ENCODE results near the gene DECR2.
"Not testable (repeated sequence)": the region's sequence is repeated elsewhere in the genome, so short reads cannot be mapped to it uniquely, and the experiment has no call there.

Gene DECR2

DNA sequence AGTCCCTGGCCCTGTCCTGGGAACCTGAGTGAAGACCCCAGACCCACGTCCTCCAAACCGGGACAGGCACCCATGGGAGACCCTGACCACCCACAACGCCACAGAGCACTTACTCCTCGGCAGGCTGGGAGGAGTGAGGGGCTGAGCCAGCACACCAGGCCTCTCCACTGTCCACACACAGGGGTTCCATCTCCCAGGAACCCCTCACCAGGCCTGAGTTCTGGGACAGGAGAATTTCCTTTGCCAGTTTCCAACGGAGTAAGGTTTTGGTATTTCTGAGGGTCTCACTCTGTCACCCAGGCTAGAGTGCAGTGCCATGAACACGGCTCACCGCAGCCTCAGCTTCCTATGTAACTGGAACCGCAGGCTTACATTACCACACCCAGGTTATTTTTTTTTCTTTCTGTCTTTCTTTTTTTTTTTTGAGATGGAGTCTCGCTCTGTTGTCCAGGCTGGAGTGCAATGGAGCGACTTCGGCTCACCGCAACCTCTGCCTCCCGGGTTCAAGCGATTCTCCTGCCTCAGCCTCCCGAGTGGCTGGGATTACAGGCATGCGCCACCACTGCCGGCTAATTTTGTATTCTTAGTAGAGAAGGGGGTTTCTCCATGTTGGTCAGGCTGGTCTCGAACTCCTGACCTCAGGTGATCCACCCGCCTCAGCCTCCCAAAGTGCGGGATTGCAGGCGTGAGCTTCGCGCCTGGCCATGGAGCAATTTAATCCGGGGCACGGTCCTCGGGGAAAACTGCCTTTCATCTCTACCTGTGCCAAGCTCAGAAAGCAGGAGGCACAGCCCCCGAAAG lies 21.5 kb upstream of the DECR2 start:
- DNase-seq = no peak

DNA sequence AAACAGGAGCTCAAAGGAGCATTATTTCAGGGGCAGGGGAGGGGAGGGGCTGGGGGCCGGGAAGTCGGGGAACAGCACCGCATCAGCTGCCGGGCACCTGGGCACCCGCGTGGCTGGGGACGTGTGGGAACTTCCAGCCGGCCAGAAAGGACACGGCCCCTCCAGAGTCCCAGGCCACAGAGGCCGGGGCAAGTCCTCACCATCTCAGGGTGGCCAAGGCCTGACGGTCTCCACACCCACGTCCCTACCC lies 21.0 kb upstream of the DECR2 start:
- no peak for DNase-seq

DNA sequence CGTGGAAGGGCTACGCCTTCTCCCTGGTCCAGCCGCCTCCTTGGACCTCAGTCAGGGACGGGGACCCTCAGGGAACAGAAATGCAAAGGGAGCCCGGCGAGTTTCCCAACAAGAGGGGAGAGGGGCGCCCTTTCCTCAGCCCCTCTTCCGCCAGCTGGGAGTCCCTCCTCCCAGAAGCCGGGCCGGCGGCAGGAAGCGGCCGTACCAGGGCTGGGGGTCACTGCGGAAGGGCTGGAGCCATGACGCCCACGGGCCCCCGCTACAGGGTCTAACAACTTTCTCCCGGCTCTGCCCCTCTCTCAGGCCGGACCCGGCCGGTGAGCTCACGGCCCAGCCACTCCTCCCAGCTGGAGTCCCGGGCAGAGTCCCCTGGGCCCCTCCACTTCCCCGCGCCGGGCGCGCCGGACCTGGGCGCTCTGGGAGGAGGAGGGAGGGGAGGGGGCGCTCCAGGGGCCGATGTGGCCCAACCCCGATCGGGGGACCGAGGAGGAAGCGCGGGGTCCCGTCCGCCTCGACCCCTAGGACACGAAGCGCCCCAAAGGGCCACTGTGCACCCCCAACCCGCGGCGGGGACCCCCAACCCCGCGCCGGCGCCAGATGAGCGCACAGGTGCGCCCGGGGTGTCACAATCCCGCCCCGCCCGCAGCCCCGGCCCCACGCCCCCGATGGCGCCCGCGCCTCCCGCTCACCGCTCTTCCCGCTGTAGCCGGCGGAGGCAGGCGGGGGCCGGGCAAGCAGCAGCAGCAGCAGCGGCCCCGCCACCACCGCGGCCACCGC lies 20.5 kb upstream of the DECR2 start:
- no peak for DNase-seq

DNA sequence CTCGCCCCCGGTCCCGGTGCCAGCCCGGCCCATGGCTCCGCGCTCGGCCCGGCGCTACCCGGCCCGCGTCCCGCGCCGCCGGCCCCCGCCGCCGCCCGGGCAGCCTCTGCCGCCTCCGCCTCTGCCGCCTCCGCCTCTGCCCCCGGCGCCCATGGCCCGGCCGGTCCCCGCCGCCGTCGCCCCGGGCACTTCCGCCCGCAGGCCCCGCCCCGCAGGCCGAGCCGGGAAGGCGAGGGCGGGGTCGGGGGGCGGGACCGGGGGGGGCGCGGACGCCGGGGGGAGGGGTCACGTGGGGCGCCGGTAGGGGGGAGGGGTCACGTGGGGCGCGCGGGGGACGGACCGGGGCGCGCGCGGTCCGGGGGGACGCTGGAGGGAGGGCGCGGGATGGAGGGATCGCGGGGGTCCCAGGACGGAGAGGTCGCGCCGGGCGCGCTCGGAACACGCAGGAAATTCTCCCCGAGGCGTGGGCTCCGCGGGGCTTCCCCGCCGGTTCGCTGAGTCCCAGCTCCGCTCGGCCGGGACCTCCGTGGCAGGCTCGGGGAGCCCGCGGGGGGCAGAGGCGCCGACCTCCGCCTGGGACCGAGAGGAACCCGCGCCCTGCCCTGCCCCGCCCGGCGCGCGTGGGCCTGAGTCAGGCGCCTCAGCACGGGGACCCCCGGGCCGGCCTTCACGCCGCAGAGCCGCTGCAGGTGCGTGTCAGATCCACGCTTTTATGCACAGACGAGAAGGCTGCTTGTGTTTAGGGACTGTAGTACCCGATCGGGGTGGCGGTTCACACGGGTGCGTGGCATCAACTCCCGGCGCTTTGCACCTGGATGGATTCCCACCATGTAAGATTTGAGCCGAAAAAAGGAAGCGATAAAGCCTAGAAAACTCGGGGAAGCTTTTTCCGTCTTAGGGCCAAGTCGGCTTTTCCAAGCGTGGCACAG lies 19.6 kb upstream of the DECR2 start, which contains the start of gene PGAP6:
Gene PGAP6 (minus strand): TSS at position 190 of the 929 bp plus-strand sequence. CDS start 157 bp downstream, at position 33.
- DNase-seq = no peak

DNA sequence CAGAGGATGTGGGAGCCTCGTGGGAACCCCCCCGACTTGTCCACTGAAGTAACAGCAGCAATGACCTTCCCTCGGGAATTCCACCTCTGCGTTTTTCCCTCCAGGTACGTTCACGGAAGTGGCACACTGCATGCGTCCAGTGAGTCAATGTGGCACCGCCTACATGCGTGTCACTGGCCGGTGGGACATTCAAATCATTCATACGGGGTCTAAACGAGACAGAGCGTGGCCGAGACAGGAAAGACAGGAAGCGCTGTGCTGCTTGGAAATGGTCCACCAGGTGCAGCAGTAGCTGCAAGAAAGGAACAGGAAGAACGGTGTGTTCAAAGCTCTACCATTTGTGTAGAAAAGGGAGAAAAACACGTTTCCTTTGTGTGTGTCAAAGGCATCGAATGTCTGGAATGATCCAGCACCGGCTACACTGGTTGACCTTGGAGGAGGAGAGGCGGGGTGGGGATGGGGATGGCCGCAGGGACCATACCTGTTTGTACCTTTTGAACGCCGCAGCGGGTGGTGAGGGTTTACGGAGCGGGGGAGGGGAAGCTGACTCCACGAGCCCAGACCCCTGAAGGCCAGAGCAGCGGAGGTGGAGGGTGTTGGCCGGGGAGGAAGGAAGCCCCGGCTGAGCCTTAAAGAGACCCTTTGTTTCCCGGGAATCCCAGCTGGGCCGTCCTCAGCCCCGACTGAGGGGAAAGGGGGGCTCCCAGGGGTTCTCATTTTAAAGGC lies 18.2 kb upstream of the DECR2 start:
- DNase-seq = peak; percentile 91

DNA sequence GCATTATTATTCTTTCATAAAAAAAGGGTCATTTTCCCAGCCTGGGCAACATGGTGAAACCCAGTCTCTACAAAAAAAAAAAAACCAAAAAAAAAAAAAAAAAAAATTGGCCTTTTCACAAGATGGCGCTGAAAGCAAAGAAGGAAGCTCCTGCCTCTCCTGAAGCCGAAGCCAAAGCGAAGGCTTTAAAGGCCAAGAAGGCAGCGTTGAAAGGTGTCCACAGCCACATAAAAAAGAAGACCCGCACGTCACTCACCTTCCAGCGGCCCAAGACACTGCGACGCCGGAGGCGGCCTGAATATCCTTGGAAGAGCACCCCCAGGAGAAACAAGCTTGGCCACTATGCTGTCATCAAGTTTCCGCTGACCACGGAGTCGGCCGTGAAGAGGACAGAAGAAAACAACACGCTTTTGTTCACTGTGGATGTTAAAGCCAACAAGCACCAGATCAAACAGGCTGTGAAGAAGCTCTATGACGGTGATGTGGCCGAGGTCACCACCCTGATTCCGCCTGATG lies 15.0 kb upstream of the DECR2 start:
- no peak for DNase-seq

DNA sequence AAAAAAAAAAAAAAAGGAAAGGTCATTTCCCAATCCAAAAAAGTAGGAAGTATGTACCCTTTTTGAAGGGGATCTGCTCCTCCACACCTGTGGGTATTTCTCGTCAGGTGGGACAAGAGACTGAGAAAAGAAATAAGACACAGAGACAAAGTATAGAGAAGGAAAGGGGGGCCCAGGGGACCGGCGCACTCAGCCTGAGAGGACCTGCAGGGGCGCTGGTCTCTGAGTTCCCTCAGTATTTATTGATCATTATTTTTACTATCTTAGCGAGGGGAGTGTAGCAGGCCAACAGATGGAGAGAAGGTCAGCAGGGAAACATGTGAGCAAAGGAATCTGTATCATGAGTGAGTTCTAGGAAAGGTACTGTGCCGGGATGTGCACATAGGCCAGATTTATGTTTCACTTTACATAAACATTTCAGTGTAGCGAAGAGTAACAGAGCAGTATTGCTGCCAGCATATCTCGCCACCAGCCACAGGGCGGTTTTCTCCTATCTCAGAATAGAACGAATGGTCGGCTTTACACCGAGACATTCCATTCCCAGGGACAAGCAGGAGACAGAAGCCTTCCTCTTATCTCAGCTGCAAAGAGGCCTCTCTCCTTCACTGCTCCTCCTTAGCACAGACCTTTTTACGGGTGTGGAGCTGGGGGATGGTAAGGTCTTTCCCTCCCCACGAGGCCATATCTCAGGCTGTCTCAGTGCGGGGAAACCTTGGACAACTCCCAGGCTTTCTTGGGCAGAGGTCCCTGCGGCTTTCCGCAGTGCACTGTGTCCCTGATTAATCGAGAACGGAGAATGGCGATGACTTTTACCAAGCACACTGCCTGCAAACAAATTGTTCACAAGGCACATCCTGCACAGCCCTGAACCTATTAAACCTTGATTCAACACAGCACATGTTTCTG lies 13.7 kb upstream of the DECR2 start:
- DNase-seq = not testable (repeated sequence)

DNA sequence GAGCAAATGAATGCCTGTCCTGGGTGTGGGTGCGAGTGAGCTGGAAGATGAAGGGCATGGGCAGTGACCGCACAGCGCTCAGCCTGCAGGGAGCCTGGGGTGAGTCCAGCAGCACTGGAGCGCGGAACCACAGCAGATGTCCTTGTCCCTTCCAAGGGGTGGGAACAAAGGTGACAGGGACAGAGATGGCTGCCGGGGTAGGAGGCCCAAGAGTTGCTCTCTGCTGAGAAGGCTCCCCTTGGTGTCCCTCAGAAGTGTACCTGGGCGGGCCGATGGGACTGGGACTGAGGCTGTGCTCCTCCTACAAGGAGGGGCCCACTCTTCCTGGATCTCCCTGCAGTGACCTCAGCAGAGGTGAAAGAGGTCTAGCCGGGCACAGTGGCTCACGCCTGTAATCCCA lies 12.3 kb upstream of the DECR2 start:
- no peak for DNase-seq

DNA sequence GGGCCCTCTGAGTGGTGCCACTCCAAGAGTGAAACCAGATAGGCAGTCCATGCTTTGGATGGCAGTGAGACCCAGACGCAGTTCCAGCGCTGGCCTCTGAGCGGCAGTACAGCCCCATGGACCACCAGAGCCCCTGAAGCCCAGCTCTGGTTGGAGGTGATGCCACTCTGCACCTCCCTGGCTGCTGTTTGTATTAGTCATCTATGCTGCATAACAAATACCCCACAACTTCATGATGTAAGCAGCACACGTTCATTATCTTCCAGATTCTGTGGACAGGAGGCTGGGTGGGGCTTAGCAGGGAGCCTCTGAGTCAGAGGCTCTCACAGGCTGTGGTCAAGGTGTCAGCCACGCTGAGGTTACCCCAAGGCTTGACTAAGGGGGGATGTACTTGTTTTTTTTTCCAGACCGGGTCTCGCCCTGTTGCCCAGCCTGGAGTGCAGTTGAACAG lies 9.8 kb upstream of the DECR2 start:
- DNase-seq = no peak

DNA sequence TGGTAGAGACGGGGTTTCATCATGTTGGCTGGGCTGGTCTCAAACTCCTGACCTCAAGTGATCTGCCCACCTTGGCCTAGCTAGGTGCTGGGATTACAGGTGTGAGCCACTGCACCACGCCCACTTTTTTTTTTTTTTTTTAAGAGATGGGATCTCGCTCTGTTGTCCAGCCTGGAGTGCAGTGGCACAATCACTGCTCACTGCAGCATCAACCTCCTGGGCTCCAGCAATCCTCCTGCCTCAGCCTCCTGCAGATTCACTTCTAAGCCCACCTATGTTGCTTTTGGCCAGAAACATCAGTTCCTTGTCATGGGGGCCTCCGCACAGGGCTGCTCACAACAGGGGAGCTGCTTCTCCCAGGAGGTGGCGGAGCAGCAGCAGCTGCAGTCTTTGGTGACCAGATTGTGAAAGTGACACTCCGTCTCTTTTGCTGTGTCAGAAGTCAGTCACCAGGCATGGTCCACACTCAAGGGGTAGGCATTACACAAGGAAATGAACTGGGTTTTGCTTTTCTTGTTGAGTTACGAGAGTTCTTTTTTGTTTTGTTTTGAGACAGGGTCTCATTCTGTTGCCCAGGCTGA lies 9.1 kb upstream of the DECR2 start:
- no peak for DNase-seq

DNA sequence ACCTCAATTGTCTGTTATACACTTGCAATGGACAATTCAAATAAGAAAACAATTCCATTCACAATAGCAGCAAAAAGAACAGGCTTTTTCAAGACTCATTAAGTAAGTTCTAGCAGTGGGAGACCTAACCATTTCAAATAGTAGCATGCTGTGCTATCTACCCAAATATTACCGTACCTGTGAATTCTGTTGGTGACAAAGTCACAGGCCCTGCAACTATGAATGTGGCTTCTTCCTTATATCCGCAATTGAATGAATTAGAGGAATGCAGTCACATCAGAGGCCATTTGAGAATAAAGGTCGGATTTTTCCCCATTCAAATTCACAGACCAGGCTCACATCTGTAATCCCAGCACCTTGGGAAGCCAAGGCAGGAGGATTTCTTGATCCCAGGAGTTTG lies 5.5 kb upstream of the DECR2 start:
- DNase-seq = peak; percentile 42

DNA sequence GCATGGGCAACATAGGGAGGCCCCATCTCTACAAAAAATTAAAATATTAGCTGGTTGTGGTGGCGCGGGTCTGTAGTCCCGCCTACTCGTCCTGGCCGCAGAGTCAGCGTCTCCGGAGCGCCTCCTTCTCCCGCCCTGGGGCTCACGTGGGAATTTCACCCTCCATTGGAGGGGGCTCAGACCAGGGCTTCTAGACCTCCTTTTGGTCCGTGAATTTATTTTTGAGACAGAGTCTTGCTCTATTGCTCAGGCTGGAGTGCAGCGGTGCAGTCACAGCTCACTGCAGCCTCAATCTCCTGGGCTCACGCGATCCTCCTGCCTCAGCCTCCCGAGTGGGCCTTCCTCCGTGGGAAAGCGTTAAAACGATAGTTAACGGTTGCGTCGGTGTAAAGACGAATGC lies 5.1 kb upstream of the DECR2 start:
- no peak for DNase-seq

DNA sequence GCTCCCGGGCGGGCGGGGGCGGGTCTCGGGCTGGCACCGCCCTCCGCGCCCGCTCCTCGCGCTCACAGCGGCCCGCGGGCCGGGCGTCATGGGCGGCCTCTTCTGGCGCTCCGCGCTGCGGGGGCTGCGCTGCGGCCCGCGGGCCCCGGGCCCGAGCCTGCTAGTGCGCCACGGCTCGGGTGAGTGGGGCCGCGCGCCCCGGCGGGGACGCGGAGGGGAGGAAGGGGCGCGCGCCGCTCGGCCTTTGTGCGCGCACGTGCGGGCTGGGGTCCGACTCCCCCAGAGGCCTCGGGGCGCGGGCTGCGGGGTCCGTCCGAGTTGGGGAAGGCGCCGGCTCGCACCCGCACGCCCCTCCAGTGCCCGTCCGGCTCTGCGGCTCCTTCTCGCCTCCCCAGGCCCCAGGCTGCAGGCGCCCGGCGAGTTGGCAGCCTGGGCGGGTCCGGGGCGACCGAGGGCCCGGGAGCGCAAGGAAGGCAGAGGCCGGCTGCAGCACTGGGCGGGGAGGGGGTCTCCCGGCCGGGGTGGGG lies 4.5 kb upstream of the DECR2 start, which contains the start of gene NME4:
Gene NME4 (plus strand): TSS at position 65 of the 527 bp plus-strand sequence. CDS start 24 bp downstream, at position 89.
- DNase-seq = no peak

DNA sequence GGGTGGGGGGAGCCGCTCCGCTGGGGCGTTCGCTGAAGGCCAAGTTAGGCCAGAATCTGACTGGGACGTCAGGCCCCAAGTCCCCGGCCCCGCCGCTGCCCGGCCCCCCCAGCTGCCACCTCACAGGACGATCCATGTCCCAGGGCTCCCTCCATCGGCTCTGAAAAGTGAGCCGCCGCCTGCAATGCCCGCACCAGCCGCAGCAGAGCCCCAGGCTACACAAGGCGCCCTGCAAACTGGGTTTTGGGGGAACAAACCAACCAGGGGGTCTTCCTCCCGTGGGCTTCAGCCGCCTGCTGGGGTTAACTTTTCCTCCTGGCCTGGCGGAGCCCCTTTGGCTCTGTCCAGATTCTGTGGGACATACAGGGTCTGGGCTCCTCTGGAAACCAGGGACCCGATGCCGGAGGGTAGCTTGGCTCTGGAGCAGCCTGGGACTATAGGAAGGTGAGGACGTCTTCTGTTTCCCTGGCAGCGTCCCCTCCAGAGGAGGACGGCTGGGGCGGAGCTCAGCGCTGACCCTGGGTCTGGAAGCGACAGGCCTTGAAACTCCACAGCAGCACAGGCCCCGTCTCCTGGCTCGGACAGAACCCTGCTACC lies 3.9 kb upstream of the DECR2 start:
- DNase-seq = no peak

DNA sequence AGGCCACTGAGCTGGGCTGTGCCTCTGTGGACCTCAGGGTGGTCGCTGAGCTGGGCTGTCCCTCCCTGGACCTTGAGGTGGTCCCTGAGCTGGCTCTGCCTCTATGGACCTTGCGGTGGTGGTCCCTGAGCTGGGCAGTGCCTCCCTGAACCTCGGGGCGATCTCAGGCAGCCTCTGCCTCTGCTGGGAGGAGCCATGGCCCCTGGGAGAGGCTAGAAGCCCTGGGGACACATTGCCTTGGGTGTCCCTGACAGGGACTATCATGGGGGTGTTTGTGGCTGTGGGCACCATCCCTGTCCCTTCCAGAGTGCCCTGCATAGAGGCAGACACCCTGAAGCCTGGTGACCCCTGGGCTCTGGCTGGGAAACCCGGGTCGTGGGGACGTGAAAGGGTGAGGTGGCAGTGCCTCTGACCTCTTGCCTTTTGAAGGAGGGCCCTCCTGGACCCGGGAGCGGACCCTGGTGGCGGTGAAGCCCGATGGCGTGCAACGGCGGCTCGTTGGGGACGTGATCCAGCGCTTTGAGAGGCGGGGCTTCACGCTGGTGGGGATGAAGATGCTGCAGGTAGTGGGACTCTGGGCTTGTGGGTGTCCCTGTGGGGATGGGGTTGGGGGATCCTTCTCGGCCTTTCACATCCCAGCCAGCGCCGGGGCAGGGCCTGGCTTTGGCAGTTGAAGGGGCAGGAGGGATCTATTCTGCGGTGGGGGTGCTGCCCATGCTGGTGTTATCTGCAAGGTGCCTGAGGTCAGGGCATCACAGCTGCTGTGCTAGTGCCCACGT lies 2.9 kb upstream of the DECR2 start:
- DNase-seq = no peak

DNA sequence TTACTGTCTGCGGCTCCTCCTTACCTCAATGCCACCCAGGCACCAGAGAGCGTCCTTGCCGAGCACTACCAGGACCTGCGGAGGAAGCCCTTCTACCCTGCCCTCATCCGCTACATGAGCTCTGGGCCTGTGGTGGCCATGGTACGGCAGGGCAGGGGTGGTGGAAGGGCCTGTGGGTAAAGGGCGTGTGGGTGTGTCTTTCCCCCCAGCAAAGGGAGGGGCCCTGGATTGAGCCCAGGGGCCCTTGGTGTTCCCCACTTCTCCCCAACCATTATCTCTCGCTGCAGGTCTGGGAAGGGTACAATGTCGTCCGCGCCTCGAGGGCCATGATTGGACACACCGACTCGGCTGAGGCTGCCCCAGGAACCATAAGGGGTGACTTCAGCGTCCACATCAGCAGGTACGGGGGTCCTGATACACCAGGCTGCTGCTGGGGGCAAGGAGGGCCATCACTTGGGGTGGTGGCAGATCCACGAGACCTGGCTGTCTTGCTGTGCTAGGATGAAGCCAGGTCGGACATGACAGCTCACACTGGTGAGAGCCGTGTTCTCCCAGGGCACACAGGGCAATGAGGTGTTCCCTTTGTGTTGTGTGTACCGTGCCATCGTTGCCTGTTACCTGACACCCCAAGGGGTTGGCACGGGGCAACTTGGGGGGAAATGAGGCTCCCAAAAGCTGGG lies 2.2 kb upstream of the DECR2 start:
- no peak for DNase-seq

DNA sequence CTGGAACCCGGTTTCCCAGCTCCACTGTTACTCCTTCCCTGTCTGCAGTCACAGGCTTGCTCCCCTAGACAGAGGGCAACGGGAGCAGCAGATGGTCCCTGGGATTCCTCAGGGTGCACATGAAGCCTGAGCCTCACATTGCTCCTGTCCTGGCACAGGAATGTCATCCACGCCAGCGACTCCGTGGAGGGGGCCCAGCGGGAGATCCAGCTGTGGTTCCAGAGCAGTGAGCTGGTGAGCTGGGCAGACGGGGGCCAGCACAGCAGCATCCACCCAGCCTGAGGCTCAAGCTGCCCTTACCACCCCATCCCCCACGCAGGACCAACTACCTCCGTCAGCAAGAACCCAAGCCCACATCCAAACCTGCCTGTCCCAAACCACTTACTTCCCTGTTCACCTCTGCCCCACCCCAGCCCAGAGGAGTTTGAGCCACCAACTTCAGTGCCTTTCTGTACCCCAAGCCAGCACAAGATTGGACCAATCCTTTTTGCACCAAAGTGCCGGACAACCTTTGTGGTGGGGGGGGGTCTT lies 1.6 kb upstream of the DECR2 start:
- no peak for DNase-seq

DNA sequence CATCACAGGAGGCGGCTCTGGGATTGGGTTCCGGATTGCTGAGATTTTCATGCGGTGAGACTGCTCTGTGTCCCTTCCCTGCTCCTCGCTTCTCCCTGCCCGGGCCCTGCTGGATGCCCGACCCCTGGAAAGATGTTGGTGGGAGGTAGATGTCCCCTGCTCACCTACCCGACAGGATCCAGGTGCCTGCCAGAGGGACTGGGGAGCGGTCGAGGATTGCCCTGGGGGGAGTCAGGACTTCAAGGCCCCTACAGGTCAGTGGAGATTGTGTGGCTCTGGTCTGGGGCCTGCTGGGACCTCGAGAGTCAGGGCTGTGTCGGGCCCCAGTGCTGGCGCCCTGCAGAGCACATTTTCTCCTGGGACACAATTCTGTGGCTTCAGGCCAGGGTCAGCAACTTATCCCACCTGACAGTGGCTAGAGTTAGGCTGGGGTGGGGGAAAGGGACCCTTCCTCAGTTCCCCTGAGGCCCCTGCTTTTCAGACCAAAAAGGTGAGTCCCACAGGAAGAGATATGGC lies 3.3 kb downstream of the DECR2 start:
- no peak for DNase-seq

All from DMS153 (cell line).